Stimulated activated CD8-positive, alpha-beta memory T cell treated with anti-CD3 and anti-CD28 coated beads, Interleukin-2, amount 100 ng/mL, for 48 hours (primary cell): Measurements from ENCODE around the gene PCDHGA12.
A peak's percentile ranks its signal among the peaks of the same experiment; 100 is the strongest.

ENCODE experiments used
- DNase-seq, 2 donors: peaks; one replicate each; pipeline ENCODE4 v3.0.0-alpha.2; 2020; ENCODE audit warnings: low read depth in 2 of 2

The PCDHGA12 gene

DNA sequence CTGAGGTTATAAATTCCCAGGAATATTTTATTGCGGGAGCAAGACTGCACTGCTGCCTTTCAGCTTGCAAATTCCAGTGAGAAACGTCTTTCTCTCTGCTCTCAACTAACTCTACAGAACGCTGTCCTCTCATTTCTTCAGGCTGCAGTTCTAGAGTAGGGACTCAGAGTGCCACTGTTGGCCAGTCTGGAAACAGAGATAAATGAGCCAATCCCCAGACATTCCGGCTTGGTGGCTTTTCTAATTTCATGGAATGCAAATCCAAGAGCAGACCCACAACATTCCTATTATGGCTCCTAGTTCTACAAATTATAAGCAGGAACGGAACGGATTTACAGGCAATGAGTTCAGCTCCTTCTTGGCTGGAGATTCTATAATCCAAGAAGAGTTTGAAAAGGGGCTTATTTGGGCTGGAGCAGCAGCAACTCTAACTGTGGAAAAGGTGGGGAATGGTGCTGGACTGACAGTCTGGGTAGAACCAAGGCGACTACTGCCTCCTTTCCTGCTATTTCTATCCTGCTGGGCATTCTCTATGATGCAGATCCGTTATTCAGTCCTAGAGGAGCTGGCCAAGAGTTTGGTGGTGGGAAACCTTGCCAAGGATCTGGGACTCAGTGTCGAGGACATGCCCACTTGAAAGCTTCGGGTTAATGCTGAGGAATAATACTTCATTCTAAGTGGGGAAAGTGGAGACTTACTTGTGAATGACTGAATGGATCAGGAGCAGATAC, 9.3 kb downstream of the PCDHGA12 start:
- no peak for DNase-seq

DNA sequence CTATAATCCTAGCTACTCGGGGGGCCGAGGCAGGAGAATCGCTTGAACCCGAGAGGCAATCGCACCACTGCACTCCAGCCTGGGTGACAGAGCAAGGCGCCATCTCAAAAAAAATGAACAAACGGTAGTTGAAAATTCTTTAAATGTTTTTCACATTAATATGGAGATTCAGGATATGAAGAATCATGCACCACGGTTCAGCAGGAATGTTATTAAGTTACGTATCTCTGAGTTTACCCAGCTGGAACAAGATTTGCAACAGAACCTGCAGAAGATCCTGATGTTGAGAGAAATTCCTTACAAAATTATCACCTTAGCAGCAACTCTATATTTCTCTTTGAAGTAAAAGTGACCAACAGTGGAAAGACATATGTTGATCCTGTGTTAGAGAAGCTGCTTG, 10.0 kb downstream of the PCDHGA12 start:
- DNase-seq = no peak

DNA sequence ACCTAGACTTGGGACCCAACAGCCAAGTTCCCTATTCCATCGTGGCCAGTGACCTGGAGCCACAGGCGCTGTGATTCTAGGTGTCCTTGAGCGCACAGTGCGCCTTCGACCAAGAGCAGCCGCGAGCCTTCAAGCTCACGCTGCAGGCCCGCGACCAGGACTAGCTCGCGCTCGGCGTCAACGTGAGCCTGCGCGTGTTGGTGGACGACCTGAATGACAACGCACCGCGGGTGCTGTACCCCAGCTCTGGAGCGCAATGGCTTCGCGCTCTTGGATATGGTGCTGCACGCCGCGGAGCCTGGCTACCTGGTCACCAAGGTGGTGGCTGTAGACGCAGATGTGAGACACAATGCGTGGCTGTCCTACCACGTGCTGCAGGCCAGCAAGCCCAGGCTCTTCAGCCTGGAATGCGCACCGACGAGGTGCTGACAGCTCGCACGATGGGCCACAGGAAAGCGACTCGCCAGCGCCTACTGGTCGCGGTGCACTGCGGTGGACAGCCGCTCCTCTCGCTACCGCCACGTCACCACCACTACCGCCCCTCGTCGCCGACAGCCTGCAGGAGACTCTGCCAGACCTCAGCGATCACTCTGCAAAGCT, 11.4 kb downstream of the PCDHGA12 start:
- no peak for DNase-seq

DNA sequence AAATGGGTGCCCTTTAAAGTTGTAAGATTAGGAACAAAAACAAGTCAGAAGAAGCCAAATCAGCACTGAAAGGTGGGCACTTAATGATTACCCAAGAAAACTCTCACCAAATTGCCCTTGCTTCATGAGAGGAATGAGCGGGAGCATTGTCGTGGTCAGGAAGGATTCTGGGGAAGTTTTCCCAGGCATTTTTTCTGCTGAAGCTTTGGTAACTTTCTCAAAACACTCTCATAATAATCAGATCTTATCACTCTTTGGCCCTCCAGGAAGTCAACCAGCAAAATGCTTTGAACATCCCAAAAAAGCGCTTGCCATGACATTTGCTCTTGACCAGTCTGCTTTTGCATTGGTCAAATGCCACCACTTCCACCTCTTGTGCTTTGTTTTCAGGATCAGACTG, 35.0 kb downstream of the PCDHGA12 start:
- no peak for DNase-seq

DNA sequence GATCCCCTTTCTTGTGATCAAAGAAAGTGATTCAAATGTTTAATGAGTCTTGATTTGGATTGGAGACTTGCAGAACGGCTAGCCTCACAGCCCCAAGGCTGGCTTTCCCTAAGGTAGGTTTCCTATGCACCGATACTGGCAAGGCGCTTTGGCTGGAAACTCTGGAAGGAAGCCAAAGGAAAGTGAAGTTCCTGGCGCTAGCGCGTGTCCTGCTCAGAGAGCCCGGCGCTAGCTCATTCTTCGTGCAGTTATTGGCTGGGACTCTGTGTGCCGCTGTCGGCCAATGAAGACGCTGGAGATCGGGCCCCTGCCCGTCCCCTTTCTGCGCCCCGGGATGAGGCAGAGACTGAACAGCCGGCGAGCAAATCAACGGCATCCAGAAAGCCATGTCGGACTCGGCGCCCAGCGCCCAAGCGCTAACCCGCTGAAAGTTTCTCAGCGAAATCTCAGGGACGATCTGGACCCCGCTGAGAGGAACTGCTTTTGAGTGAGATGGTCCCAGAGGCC, 45.4 kb downstream of the PCDHGA12 start, which contains the start of gene PCDHGC3:
Gene PCDHGC3, plus strand, starts transcription at position 342 of the 507 bp plus-strand sequence. Its CDS starts 151 bp downstream, at position 493.
- DNase-seq = peak; percentile 22 to 46

DNA sequence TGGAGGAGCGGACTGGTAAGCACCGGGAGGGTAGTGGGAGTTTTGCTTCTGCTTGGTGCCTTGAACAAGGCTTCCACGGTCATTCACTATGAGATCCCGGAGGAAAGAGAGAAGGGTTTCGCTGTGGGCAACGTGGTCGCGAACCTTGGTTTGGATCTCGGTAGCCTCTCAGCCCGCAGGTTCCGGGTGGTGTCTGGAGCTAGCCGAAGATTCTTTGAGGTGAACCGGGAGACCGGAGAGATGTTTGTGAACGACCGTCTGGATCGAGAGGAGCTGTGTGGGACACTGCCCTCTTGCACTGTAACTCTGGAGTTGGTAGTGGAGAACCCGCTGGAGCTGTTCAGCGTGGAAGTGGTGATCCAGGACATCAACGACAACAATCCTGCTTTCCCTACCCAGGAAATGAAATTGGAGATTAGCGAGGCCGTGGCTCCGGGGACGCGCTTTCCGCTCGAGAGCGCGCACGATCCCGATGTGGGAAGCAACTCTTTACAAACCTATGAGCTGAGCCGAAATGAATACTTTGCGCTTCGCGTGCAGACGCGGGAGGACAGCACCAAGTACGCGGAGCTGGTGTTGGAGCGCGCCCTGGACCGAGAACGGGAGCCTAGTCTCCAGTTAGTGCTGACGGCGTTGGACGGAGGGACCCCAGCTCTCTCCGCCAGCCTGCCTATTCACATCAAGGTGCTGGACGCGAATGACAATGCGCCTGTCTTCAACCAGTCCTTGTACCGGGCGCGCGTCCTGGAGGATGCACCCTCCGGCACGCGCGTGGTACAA, 46.0 kb downstream of the PCDHGA12 start:
- DNase-seq = no peak

DNA sequence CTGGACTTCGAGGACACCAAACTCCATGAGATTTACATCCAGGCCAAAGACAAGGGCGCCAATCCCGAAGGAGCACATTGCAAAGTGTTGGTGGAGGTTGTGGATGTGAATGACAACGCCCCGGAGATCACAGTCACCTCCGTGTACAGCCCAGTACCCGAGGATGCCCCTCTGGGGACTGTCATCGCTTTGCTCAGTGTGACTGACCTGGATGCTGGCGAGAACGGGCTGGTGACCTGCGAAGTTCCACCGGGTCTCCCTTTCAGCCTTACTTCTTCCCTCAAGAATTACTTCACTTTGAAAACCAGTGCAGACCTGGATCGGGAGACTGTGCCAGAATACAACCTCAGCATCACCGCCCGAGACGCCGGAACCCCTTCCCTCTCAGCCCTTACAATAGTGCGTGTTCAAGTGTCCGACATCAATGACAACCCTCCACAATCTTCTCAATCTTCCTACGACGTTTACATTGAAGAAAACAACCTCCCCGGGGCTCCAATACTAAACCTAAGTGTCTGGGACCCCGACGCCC, 46.8 kb downstream of the PCDHGA12 start:
- no peak for DNase-seq

DNA sequence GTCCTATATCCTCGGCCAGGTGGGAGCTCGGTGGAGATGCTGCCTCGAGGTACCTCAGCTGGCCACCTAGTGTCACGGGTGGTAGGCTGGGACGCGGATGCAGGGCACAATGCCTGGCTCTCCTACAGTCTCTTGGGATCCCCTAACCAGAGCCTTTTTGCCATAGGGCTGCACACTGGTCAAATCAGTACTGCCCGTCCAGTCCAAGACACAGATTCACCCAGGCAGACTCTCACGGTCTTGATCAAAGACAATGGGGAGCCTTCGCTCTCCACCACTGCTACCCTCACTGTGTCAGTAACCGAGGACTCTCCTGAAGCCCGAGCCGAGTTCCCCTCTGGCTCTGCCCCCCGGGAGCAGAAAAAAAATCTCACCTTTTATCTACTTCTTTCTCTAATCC, 47.5 kb downstream of the PCDHGA12 start:
- no peak for DNase-seq

DNA sequence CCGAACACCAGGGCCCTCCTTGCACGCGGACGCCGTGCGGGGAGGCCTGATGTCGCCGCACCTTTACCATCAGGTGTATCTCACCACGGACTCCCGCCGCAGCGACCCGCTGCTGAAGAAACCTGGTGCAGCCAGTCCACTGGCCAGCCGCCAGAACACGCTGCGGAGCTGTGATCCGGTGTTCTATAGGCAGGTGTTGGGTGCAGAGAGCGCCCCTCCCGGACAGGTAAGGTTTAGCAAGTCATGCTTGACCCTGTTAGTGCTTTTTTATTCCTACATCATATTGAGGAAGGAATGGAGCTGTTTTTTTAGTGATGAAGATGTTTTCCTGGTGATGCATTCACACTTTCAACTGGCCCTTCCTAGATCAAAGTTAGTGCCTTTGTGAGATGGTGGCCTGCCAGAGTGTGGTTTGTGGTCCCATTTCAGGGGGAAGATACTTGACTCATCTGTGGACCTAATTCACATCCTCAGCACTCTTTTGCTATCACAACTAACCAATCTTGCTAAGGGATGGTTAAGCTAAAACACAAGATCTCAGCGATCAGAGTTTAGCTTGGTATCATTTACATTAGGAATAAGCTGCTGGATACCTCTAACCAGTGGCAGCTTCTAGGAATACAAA, 48.1 kb downstream of the PCDHGA12 start:
- no peak for DNase-seq

DNA sequence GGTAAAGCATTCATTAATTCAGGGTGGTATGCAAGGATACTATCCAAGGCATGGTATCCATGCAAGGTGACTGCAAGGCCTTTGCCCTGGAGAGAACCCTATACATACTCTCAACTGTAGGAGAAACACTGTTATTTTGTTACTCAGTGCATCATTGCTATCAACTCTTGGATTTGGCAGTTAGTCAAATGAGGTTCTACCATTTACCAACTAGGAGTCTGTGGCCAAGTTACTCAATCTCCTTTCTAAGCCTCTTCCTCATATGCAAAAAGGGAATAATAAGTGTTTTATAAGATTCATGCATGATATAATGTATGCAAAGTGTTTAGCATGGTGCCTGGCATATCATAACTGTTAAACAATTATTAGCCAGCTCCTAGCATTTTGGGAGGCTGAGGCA, 49.5 kb downstream of the PCDHGA12 start:
- no peak for DNase-seq
